GM19043 (cell line): ENCODE measurements around the gene CRB3.

ENCODE experiments used
- ATAC-seq: cut with Tn5 transposase; IDR thresholded peaks from one replicate; pipeline ENCODE4 v1.9.1; 2021; ENCODE audit warnings: low read depth; ENCODE audit not compliant: unreplicated experiment

CRB3 gene

GRCh38 chr19:6465006-6465405 lies 935 bp downstream of the CRB3 start:
- ATAC-seq: no peak

GRCh38 chr19:6465663-6466062 lies 1.6 kb downstream of the CRB3 start:
- ATAC-seq: no peak

DNA sequence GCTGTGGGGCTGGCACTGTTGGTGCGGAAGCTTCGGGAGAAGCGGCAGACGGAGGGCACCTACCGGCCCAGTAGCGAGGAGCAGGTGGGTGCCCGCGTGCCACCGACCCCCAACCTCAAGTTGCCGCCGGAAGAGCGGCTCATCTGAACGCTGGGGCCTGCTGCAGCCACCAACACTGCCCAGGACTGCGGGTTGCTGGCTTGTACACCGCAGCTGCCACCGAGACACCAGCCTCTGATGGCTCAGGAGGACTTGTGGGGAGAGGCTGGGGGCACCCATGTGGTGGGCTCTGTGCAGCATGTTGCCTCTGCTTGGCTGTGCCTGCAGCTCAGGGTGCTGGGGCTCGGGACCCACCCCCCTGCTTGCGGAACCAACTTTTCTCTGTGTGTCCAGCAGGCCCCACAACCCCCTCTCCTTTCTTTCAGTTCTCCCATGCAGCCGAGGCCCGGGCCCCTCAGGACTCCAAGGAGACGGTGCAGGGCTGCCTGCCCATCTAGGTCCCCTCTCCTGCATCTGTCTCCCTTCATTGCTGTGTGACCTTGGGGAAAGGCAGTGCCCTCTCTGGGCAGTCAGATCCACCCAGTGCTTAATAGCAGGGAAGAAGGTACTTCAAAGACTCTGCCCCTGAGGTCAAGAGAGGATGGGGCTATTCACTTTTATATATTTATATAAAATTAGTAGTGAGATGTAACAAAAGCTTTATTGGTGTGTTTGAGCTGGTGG lies 2.6 kb downstream of the CRB3 start:
- no peak for ATAC-seq

DNA sequence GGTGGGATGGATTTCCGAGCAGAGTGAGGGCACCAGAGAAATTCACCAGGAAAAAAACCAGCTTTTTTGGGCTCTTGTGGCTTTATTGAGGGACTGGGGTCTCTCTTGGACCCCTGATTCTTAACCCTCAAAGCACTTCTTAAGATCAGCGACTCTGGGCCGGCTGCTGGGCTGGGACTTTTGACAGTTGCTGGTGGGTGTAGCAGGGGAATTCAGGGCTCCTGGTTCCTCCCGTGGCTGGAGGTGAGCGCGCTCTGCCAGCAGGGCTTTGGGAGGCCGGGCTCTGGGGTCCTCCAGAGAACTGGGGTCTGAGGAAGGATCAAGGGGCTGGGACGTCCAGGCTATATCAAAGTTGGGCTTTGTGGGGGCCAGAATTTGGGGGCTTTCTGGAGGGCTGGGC lies 3.3 kb downstream of the CRB3 start:
- ATAC-seq: no peak

- ATAC-seq: no peak
These were observed 6.1 kb downstream of the CRB3 start for GRCh38 chr19:6470173-6470572.

DNA sequence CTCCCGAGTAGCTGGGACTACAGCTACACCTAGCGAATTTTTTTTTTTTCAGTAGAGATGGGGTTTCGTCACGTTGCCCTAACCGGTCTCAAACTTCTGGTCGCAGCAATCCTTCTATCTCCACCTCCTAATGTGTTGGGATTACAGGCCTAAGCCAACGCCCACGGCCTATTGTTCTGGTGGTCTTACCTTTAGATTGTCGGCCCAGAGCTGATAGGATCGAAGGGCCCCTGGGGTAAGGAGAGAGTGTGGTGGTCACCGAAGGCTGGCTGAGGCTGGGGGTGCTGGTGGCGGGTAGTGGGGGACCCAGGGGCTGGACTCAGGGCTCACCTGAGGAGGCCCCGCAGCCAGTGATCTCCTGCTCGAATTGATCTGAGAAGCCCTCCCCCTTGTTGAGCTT lies 7.0 kb downstream of the CRB3 start:
- no peak for ATAC-seq

DNA sequence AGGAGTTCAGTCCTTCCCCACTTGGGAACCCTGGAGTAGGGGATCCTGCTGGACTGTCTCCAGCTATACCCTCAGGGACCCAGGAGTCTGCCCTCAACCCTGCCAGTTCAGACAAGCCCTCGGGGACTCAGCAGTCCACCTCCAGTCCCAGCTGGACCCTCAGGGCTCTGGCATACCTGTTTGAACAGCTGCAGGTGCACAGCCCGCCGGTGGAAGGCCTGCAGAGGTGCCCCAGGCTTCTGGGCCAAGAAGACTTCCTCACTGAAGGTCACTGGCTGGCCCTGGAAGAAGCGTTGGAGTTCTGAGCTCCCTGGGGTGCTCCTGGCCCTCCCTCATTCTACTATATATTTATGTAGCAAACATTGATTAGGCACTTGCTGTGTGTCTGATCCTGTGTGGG lies 8.6 kb downstream of the CRB3 start:
- ATAC-seq: no peak

GRCh38 chr19:6473647-6474046 lies 9.6 kb downstream of the CRB3 start:
- ATAC-seq: no peak

- no peak for ATAC-seq
These were observed 11.4 kb downstream of the CRB3 start for GRCh38 chr19:6475321-6476108.

DNA sequence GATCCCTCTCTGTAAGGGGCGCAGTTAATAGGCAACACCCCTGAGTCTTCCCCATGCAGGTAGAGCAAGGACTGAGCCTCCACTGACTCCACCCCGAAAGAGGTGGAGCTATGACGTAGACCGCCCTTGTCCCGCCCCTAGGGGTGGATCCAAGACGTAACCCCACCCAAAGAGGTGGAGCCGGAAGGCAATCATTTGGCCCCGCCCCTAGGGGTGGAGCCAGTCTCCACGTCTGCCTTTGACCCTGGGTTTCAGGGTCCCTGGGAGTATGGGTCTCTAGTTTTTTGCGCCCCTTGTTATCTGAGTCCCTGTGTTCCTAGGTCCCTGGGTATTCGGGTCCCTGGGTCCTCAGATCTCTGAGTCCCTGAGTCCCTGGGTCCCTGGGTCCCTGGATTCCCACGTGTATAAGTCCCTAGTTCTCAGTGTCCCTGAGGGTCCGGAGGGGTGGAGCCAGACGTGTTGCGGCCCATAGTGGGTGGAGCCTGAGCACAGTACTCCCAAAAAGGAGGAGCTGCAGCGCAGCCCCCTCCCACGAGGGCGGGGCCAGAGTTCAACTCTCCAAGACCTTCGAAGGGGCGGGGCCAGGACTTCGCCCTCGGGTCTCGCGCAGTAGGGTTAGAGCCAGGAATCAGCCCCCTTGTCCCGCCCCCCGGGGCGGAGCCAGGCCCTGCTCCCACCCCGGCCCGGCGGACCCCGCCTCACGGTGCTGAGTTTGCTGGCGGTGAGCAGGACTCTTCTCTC lies 12.3 kb downstream of the CRB3 start:
- no peak for ATAC-seq

GRCh38 chr19:6476896-6477431 lies 12.9 kb downstream of the CRB3 start:
- ATAC-seq: no peak

GRCh38 chr19:6478815-6479214 lies 14.7 kb downstream of the CRB3 start:
- ATAC-seq: no peak

DNA sequence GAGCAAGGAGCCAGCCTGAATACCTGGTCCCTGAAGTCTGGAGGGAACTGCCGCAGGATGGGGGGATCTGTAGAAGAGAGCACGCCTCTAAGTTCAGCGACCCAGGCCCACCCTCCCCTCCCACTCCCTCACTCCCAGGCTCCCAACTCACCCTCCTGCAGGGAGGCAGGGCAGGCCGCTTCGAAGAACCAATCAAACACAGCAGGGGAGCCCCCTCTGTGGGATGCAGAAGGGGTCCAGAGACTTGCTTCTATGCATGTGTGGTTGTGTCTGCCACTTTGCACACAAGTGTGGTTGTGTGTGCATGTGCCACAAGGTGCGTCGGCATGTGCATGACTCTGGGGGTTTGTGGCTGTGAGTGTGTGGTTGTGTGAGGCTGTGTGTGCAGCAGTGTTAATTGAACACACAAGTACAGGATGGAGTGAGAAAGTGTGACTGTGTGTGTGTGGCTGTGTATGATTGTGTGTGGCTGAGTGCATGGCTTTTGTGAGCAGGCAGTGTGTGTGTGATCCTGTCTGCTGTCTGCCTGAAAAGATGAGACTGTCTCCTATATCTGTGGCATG lies 15.8 kb downstream of the CRB3 start:
- ATAC-seq: no peak

DNA sequence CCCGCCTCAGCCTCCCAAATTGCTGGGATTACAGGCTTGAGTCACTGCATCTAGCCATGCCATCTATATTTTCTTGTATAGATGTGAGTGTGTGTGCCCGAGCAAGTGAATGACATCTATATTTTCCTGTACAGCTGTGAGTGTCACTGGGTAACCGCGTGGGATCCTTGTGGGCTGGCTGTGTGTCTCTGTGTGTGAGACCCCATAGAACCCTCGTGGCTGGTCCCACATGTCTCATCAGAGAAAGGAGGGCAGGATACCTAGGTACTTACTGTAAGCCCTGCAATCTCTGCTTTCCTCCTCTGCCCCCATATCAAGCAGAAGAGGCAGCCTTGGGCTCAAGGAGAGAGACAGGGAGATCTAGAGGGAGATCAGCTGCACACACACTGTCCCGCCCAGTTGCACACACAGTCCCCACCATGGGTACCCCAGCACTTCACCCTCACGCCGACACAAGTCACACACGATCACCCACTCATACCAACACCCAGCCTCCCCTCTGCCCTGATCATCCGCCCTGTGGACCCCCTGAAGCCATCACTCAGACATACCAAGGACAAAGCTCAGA lies 16.9 kb downstream of the CRB3 start:
- no peak for ATAC-seq

GRCh38 chr19:6481541-6482342 lies 17.7 kb downstream of the CRB3 start, which contains the start of gene DENND1C:
Gene DENND1C (minus strand): TSS chr19:6481787. CDS start chr19:6481695, 92 bp downstream.
- ATAC-seq: no peak

GRCh38 chr19:6482343-6482686 lies 18.2 kb downstream of the CRB3 start:
- ATAC-seq: no peak

- ATAC-seq: no peak
These were observed 19.2 kb downstream of the CRB3 start for GRCh38 chr19:6483235-6483634.

GRCh38 chr19:6484230-6484629 lies 20.2 kb downstream of the CRB3 start:
- ATAC-seq: no peak

GRCh38 chr19:6484831-6485230 lies 20.8 kb downstream of the CRB3 start:
- ATAC-seq: no peak
